HG03175 (cell line): ENCODE measurements around the gene SCNN1A.
A peak's percentile ranks its signal among the peaks of the same experiment; 100 is the strongest.

ENCODE experiments used
- ATAC-seq: cut with Tn5 transposase; IDR thresholded peaks from one replicate; pipeline ENCODE4 v1.9.1; 2021; ENCODE audit warnings: mild to moderate bottlenecking, moderate library complexity; ENCODE audit not compliant: unreplicated experiment

The SCNN1A gene

GRCh38 chr12:6322352-6322751 lies 53.0 kb downstream of the SCNN1A start:
- no peak for ATAC-seq

GRCh38 chr12:6321905-6322304 lies 53.5 kb downstream of the SCNN1A start:
- ATAC-seq = no peak

- no peak for ATAC-seq
Observed at GRCh38 chr12:6319446-6319845, 55.9 kb downstream of the SCNN1A start.

GRCh38 chr12:6318440-6318879 lies 56.9 kb downstream of the SCNN1A start:
- ATAC-seq = no peak

- no peak for ATAC-seq
Observed at GRCh38 chr12:6317693-6318439, 57.5 kb downstream of the SCNN1A start.

- no peak for ATAC-seq
Observed at GRCh38 chr12:6316921-6317692, 58.3 kb downstream of the SCNN1A start.

- ATAC-seq = no peak
Observed at GRCh38 chr12:6315704-6316597, 59.4 kb downstream of the SCNN1A start.

- no peak for ATAC-seq
Observed at GRCh38 chr12:6315184-6315583, 60.2 kb downstream of the SCNN1A start.

GRCh38 chr12:6314776-6315175 lies 60.6 kb downstream of the SCNN1A start:
- ATAC-seq = no peak

GRCh38 chr12:6313326-6313940 lies 61.9 kb downstream of the SCNN1A start:
- ATAC-seq = no peak

GRCh38 chr12:6312529-6313325 lies 62.6 kb downstream of the SCNN1A start:
- peak; percentile 47 for ATAC-seq

GRCh38 chr12:6311822-6312528 lies 63.4 kb downstream of the SCNN1A start:
- no peak for ATAC-seq

GRCh38 chr12:6310771-6311610 lies 64.4 kb downstream of the SCNN1A start:
- ATAC-seq = no peak

GRCh38 chr12:6307529-6307928 lies 67.8 kb downstream of the SCNN1A start:
- ATAC-seq = no peak

GRCh38 chr12:6306599-6307220 lies 68.7 kb downstream of the SCNN1A start:
- ATAC-seq = no peak

- ATAC-seq = no peak
Observed at GRCh38 chr12:6306151-6306550, 69.2 kb downstream of the SCNN1A start.

- ATAC-seq = no peak
Observed at GRCh38 chr12:6303071-6303470, 72.3 kb downstream of the SCNN1A start.

- ATAC-seq = no peak
Observed at GRCh38 chr12:6302621-6303020, 72.7 kb downstream of the SCNN1A start.
